HG02852 (cell line): Measurements from ENCODE around the gene NUCB1.

Experiments
- ATAC-seq: cut with Tn5 transposase; IDR thresholded peaks from one replicate; pipeline ENCODE4 v1.9.1; 2021; ENCODE audit warnings: mild to moderate bottlenecking, moderate library complexity; ENCODE audit not compliant: unreplicated experiment

Gene NUCB1

DNA sequence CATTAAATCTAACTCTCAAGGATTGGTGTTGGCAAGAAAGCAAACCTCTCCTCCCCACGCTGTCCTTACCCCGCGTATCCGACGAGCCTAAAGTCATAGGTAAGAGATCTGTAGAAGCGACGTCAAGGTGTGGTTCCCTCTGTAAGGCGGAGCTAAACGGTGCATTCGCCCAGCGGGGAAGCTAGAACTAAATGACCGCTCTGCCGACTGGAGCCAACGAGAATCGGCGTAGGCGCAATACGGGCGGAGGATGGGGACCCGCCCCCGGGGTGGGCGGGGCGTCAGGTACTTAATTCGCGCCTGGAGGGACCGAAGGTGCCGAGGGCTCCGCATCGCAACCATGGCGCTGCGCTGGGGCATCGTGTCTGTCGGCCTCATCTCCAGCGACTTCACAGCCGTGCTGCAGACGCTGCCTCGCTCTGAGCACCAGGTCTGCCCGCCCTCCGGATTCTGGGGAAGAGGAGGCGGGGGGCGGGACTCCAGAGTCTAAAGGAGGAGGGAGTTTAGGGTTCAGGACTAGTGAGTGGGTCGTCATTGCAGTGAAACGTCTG, 33.3 kb downstream of the NUCB1 start, which contains the start of gene DHDH:
Gene DHDH (plus strand): TSS at position 318 of the 551 bp plus-strand sequence. CDS start 23 bp downstream, at position 341.
- no peak for ATAC-seq

- no peak for ATAC-seq
These were observed 34.7 kb downstream of the NUCB1 start for GRCh38 chr19:48934837-48935236.

GRCh38 chr19:48935864-48936263, 35.8 kb downstream of the NUCB1 start:
- ATAC-seq = no peak

- no peak for ATAC-seq
These were observed 38.1 kb downstream of the NUCB1 start for GRCh38 chr19:48938256-48938655.

DNA sequence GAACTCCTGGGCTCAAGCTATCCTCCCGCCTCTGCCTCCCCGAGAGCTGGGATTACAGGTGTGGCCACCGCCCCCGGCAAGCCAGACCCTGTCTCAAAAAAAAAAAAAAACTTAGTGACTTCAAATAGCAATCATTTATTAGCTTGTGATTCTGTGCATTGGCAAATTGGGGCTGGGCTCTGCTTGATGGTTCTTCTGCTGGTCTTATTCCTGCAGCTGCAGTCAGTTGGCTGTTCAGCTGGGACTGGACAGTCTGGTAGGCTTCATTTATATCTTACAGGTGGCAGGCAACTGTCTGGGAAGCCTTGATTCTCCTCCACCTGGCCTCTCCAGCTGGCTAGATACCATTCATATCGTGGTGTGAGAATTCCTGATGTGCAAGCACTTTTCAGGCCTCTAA, 40.8 kb downstream of the NUCB1 start:
- ATAC-seq = no peak

GRCh38 chr19:48943081-48943480, 43.0 kb downstream of the NUCB1 start:
- ATAC-seq = no peak

DNA sequence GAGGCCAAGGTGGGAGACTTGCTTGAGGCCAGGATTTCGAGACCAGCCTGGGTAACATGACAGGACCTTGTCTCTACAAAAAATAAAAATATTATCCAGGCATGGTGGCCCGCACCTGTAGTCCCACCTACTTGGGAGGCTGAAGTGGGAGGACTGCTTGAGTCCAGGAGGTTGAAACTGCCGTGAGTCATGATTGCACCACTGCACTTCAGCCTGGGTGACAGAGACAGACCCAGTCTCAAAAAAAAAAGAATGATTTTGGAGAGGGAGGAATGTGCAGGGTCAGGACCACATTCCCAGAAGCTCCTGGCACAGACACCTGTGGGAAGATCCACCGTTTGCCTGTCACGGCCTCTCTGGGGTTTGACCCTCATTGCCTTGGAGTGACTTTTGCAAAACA, 45.3 kb downstream of the NUCB1 start:
- no peak for ATAC-seq

- ATAC-seq = no peak
These were observed 45.7 kb downstream of the NUCB1 start for GRCh38 chr19:48945817-48946216.

- no peak for ATAC-seq
These were observed 46.5 kb downstream of the NUCB1 start for GRCh38 chr19:48946463-48947257.

- ATAC-seq = no peak
These were observed 47.1 kb downstream of the NUCB1 start for GRCh38 chr19:48947258-48947542.

GRCh38 chr19:48950159-48950558, 50.0 kb downstream of the NUCB1 start:
- ATAC-seq = no peak

DNA sequence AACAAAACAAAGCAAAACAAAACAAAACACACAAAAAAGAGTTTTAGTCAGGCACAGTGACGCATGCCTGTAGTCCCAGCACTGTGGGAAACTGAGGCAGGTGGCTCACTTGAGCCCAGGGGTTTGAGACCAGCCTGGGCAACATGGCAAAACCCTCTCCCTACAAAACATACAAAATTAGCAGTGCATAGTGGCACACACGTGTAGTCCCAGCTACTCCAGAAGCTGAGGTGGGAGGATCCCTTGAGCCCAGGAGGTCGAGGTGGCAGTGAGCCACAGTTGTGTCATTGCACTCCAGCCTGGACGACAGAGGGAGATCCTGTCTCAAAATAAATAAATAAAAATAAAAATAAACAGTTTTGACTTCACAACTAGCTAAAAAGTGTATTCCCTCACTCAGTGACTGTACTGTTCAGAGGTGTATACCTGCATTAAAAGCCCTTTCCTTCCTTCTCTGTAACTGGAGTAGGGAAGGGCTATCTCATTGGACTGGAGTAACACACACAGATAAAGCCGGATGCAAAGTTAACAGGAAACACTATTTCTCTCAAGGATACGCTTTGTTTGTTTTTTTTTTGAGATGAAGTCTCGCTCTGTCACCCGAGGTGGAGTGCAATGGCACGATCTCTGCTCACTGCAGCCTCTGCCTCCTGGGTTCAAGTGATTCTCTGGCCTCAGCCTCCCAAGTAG, 50.9 kb downstream of the NUCB1 start:
- ATAC-seq = no peak

DNA sequence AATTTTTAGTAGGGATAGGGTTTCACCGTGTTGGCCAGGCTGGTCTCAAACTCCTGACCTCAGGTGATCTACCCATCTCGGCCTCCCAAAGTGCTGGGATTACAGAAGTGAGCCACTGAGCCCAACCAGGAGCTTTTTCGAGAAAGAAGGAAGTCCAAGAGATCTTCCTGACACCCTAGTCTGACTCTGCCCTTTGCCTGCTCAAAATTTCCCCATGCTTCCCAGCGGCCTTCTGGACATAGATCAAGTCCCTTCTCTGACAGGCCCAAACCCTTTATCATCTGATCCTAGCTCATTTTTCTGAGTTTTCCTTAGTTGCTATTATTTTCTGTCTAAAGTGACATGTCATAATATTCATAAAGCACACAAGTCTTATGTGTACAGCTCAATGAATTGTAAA, 53.0 kb downstream of the NUCB1 start:
- no peak for ATAC-seq

DNA sequence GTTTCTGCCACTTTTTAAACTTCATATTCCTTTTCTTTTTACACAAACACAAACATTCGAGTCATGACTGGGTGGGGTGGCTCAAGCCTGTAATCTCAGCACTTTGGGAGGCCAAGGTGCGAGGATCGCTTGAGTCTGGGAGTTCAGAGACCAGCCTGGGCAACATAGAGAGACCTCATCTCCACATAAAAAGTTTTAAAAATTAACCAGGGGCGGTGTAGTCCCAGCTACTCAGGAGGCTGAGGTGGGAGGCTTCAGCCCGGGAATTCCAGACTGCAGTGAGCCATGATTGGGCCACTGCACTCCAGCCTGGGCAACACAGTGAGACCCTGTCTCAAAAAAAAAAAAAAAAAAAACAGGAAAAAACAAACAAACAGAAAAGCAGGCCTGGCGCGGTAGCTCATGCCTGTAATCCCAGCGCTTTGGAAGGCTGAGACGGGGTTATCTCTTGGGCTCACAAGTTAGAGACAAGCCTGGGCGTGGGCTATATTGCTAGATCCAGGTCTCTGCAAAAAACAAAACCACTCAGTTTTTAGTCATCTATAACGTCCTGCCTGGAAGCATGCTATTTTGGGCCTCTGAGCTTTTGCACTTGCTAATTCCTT, 54.0 kb downstream of the NUCB1 start:
- no peak for ATAC-seq

GRCh38 chr19:48954595-48955307, 54.6 kb downstream of the NUCB1 start, which contains the start of gene BAX:
TSS of gene BAX (plus strand) at chr19:48954875. CDS start at chr19:48954929, 54 bp downstream.
- peak; percentile 65 for ATAC-seq

DNA sequence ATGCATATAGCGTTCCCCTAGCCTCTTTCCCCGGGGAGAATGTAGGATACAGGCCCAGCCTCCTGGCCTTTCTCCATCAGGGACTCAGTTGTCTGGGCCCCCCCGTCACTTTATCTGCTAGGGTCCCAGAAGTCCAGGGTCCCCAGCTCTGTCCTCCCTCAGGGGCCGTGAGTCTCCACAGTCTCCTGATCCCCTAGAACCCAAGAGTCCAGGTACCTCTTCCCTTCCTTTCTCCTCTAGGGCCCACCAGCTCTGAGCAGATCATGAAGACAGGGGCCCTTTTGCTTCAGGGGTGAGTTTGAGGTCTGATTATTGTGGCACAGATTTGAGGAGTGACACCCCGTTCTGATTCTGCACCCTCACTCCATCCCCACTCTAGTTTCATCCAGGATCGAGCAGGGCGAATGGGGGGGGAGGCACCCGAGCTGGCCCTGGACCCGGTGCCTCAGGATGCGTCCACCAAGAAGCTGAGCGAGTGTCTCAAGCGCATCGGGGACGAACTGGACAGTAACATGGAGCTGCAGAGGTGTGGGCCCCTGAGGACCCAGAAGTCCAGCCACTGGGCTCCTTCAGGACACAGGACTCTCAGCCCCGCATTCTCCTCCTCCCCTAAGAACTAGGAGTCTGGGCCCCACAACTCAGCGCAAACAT, 55.3 kb downstream of the NUCB1 start:
- ATAC-seq = no peak

- no peak for ATAC-seq
These were observed 57.9 kb downstream of the NUCB1 start for GRCh38 chr19:48958006-48958405.

DNA sequence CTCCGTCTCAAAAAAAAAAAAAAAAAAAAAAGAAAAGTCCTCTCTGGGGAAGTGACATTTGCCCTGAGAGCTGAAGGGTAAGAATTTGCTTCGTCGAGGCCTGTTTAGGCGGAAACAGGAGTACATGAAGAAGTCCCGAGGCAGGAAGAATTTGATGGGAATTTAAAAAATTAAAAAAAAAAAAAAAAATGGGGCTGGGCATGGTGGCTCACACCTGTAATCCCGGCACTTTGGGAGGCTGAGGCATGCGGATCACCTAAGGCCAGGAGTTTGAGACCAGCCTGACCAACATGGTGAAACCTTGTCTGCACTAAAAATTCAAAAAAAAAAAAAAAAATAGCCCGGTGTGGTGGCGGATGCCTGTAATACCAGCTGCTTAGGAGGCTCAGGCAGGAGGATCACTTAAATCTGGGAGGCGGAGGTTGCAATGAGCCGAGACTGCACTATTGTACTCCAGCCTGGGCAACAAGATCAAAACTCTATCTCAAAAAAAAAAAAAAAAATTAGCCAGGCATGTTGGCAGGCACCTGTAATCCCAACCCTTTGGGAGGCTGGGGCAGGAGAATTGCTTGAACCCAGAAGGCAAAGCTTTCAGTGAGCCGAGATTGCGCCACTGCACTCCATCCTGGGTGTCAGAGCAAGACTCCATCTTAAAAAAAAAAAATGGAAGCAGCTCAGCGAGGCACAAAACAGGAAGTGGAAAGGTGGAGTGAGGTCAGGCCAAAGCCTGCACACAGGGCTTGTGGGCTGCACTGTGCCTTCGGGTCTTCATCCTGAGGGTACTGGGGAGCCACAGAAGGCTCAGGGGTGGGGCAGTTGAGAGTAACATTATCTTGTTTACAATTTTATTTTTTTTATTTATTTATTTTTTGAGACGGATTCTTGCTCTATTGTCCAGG, 59.5 kb downstream of the NUCB1 start:
- no peak for ATAC-seq

- ATAC-seq = no peak
These were observed 61.0 kb downstream of the NUCB1 start for GRCh38 chr19:48961051-48961649.
